Calu3 (cell line): Measurements from ENCODE around the gene MRPL24. TPM values are rescaled to one million over a fixed set of nuclear protein-coding genes. Genes with fewer than 3 reads are reported as not detected.

Experiments used
- BruUV-seq: library from RNA; stranded (reverse); fragments of 400-500 nt; replicated peaks from 2 replicates; lab custom pipeline; 2021; lab: Mats Ljungman, UMichigan
- CTCF ChIA-PET: fragments of 300-600 bp; sonication (Branson Sonifier 250); formaldehyde crosslinking; loops from one replicate; lab custom pipeline; 2022; ENCODE audit warnings: antibody characterized with exemption; lab: Charles Lee
- DNase-seq: peaks from one replicate; pipeline ENCODE4 v3.0.0; 2022
- H3K27ac Mint-ChIP-seq: one replicate; pipeline ENCODE4 v1.8.0; 2022; ENCODE audit warnings: mixed read lengths; ENCODE audit not compliant: unreplicated experiment
- H3K27me3 Mint-ChIP-seq: one replicate; pipeline ENCODE4 v1.8.0; 2022; ENCODE audit warnings: mixed read lengths; ENCODE audit not compliant: unreplicated experiment
- H3K36me3 Mint-ChIP-seq: one replicate; pipeline ENCODE4 v1.8.0; 2022; ENCODE audit warnings: mild to moderate bottlenecking, moderate library complexity, mixed read lengths; ENCODE audit not compliant: insufficient read depth, unreplicated experiment
- H3K4me1 Mint-ChIP-seq: one replicate; pipeline ENCODE4 v1.8.0; 2022; ENCODE audit warnings: mild to moderate bottlenecking, low read depth, mixed read lengths; ENCODE audit not compliant: unreplicated experiment
- H3K4me3 Mint-ChIP-seq: one replicate; pipeline ENCODE4 v1.8.0; 2022; ENCODE audit warnings: mild to moderate bottlenecking, low read depth, moderate library complexity, mixed read lengths; ENCODE audit not compliant: unreplicated experiment
- H3K9me3 Mint-ChIP-seq: one replicate; pipeline ENCODE4 v1.8.0; 2022; ENCODE audit warnings: low read depth, mixed read lengths; ENCODE audit not compliant: unreplicated experiment
- intact Hi-C: fragments of 100-400 bp; cut with micrococcal nuclease; formaldehyde crosslinking; loops from one replicate; pipeline ENCODE4 v1.10.0; 2022; ENCODE audit not compliant: unreplicated experiment
- total RNA-seq: library from RNA; stranded (reverse); gene quantifications from 2 replicates; pipeline ENCODE4 v1.2.3, GENCODE V29; 2022
- TF ChIP-seq, protein P1 (sequence below): fragments of 200-600 bp; IDR thresholded peaks from one replicate; pipeline ENCODE4 v1.8.0; 2022; ENCODE audit warnings: antibody characterized with exemption; ENCODE audit not compliant: unreplicated experiment

The MRPL24 gene
- total RNA-seq, 1 experiment from 2014 or later = 138 TPM

DNA sequence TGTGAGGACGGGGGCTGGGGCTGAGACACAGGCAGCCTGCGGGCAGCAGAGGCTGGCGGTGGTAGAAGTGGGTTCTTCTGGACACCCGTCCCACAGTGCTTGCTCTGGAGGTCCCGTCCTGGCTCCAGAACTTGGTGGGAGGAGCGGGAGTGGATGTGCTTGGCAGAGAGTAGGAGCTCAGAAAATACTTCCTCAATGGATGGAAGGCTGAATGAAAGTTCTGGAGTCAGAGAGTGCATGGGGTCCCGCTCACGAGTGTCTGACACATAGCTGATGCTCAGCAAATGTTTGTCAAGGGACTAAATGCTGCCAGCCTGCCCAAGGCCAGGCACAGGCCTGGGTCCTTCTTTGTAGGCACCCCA is 50.2 kb downstream of the MRPL24 start:
- H3K36me3 Mint-ChIP-seq = no peaks in the 10 kb centered on the region
- DNase-seq = no peak
- peaks cover 44% of the 10 kb centered on the region for H3K4me1 Mint-ChIP-seq
- H3K27me3 Mint-ChIP-seq = no peaks in the 10 kb centered on the region
- BruUV-seq = no TSS peak
- TF ChIP-seq, protein P1, sequence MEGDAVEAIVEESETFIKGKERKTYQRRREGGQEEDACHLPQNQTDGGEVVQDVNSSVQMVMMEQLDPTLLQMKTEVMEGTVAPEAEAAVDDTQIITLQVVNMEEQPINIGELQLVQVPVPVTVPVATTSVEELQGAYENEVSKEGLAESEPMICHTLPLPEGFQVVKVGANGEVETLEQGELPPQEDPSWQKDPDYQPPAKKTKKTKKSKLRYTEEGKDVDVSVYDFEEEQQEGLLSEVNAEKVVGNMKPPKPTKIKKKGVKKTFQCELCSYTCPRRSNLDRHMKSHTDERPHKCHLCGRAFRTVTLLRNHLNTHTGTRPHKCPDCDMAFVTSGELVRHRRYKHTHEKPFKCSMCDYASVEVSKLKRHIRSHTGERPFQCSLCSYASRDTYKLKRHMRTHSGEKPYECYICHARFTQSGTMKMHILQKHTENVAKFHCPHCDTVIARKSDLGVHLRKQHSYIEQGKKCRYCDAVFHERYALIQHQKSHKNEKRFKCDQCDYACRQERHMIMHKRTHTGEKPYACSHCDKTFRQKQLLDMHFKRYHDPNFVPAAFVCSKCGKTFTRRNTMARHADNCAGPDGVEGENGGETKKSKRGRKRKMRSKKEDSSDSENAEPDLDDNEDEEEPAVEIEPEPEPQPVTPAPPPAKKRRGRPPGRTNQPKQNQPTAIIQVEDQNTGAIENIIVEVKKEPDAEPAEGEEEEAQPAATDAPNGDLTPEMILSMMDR = no peak
- H3K4me3 Mint-ChIP-seq = no peak overlapping the region
- CTCF ChIA-PET = interaction anchor here (1.1 to 7.2 kb wide), 10 partner anchors 11 to 237 kb away, joined by 3 to 199 read pairs (median 23); partner anchors contain the start of genes CRABP2, ISG20L2, METTL25B and NTRK1
- H3K9me3 Mint-ChIP-seq = no peaks in the 10 kb centered on the region
- intact Hi-C loops = no loop called here
- no peak overlapping the region for H3K27ac Mint-ChIP-seq

DNA sequence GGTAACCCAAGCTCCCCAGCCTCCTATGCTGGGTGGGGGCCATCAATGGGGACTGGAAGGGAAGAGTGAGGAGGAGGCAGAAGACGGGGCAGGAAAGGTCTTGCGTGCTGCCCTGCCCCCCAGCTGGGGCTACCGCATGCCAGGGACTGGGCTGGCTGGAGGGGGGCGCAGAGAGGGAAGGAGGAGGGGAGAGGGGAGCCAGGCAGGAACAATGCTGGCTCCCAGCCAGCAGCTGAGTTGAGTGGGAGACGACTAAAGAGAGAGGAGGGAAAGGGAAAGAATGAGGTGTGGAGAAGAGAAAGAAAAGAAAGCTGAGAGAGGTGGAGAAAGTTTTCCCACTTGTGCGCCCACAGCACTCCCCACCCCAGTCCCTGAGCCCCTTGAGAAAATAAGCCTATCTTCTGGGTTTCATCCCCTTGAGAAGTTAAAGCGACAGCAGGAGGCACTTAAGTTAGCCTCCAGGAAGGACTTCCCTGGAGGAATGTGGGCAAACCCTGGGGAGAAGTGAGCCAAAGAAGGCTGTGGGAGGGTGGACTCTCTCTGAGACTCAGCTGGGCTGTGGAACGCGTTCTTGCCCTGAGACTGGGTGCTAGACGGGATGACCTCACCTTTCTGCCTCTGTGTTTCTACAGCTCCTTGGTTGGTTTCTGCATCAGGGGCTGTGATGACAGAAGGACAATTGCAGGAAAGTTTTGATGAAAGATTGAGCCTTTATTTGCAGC is 50.8 kb downstream of the MRPL24 start:
- Mint-ChIP-seq H3K27me3 (no peaks in the 10 kb centered on the region), H3K27ac (peak overlapping the region; percentile 2), H3K9me3 (no peaks in the 10 kb centered on the region), H3K4me1 (peaks cover 44% of the 10 kb centered on the region), H3K4me3 (peak overlapping the region; percentile 15), H3K36me3 (no peaks in the 10 kb centered on the region)
- intact Hi-C loops = loop anchor here (1.0 to 10.0 kb wide), 4 partner anchors 15 to 200 kb away; partner anchors contain the start of genes CRABP2 and INSRR
- no TSS peak for BruUV-seq
- CTCF ChIA-PET = interaction anchor here (0.6 to 7.2 kb wide), 25 partner anchors 9 to 237 kb away, joined by 3 to 199 read pairs (median 5); partner anchors contain the start of genes CRABP2, HDGF, ISG20L2 and METTL25B
- TF ChIP-seq, protein P1 = no peak
- no peak for DNase-seq

DNA sequence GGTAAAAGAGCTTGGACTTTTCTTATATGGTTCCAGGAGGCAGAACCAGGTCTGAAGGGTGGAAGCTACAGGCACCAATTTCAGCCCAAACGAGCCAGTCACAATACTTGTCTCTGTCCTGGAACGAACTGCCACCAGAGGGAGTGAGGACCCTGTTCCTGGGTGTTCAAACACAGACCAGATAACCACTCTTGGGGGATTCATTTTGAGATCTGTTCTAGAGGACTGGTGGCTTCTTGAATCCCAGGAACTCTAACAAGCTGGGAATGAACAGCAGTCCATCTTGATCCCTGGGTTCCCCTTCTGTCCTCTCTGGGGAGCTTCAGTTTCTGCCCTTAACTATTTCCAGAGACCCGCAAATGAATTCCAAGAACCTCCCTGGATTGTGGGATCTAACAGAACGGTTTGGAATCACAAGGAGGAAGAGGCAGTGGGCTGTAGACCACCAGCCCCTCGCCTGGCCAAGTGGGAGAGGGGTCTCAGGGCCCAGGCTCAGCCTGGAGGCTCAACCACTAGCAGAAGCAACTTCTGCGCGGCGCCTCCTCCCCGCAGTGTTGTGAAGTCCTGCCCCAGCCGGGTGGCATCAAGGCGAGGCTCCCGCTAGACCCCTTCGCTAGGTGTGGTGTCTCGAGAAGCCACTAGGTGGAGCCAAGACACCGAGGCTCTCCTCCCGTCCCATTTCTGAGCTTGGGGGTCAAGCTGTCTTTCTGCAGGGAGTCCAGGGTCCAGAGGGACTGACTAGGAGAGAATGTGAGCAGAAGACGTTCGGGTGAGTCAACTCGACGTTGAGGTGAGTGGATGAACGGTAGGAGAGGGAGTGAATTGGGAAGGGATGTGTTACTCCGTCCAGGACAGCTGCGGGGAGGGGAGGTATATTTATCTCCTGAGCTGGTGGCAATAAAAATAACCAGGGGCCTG is 51.6 kb downstream of the MRPL24 start:
- H3K4me3 Mint-ChIP-seq = peak overlapping the region; percentile 15
- H3K4me1 Mint-ChIP-seq = peaks cover 38% of the 10 kb centered on the region
- H3K36me3 Mint-ChIP-seq = no peaks in the 10 kb centered on the region
- BruUV-seq = no TSS peak
- H3K27ac Mint-ChIP-seq = peak overlapping the region; percentile 2
- peak; percentile 92 for DNase-seq
- CTCF ChIA-PET = interaction anchor here (0.5 to 7.2 kb wide), 28 partner anchors 8 to 238 kb away, joined by 3 to 199 read pairs (median 4); partner anchors contain the start of genes CRABP2, HDGF, ISG20L2 and METTL25B
- TF ChIP-seq, protein P1 = peak; percentile 82
- intact Hi-C loops = loop anchor here (1.0 to 10.0 kb wide), 4 partner anchors 16 to 201 kb away; partner anchors contain the start of genes CRABP2 and INSRR
- H3K9me3 Mint-ChIP-seq = no peaks in the 10 kb centered on the region
- no peaks in the 10 kb centered on the region for H3K27me3 Mint-ChIP-seq

Other genes with a start within 250 kb of the MRPL24 start
- 48.4 and 54.1 TPM in 2 replicates for gene MEF2D, start 240.3 kb downstream of the MRPL24 start, total RNA-seq
- 66.2 and 93.6 TPM in 2 replicates for gene IQGAP3, start 168.5 kb downstream of the MRPL24 start, total RNA-seq
- gene TTC24, start 161.4 kb downstream of the MRPL24 start, total RNA-seq = not detected in 2 replicates
- gene NAXE, start 149.3 kb downstream of the MRPL24 start, total RNA-seq = 129 and 143 TPM in 2 replicates
- 52.4 and 57.0 TPM in 2 replicates for gene GPATCH4, start 139.6 kb downstream of the MRPL24 start, total RNA-seq
- gene HAPLN2, start 121.7 kb downstream of the MRPL24 start, total RNA-seq = 0.27 TPM in 1 of 2 replicates, not detected in the other
- not detected in 2 replicates for gene BCAN, start 99.0 kb downstream of the MRPL24 start, total RNA-seq
- 6.1 and 7.4 TPM in 2 replicates for gene NES, start 63.7 kb downstream of the MRPL24 start, total RNA-seq
- gene CRABP2, start 35.5 kb downstream of the MRPL24 start, total RNA-seq = 17.6 and 27.3 TPM in 2 replicates
- gene METTL25B, start 12.6 kb downstream of the MRPL24 start, total RNA-seq = 52.7 and 63.8 TPM in 2 replicates
- 60.9 and 61.6 TPM in 2 replicates for gene ISG20L2, start 12.3 kb downstream of the MRPL24 start, total RNA-seq
- 437 and 470 TPM in 2 replicates for gene HDGF, start 10.6 kb upstream of the MRPL24 start, total RNA-seq
- 72.8 and 80.4 TPM in 2 replicates for gene PRCC, start 26.4 kb upstream of the MRPL24 start, total RNA-seq
- 2.9 and 3.1 TPM in 2 replicates for gene SH2D2A, start 75.8 kb upstream of the MRPL24 start, total RNA-seq
- gene INSRR, start 118.0 kb upstream of the MRPL24 start, total RNA-seq = not detected in 2 replicates
- not detected in 2 replicates for gene NTRK1, start 119.8 kb upstream of the MRPL24 start, total RNA-seq
- 3.0 and 3.2 TPM in 2 replicates for gene PEAR1, start 152.6 kb upstream of the MRPL24 start, total RNA-seq
- not detected in 2 replicates for gene LRRC71, start 179.5 kb upstream of the MRPL24 start, total RNA-seq